SK-N-SH treated with all-trans-retinoic acid at 6 μM for 48 hours (cell line): Measurements from ENCODE around the gene AKIP1.
A peak's percentile ranks its signal among the peaks of the same experiment; 100 is the strongest.

Source experiments
- ATAC-seq: fragments of 200-7000 bp; cut with Tn5 transposase; 3 replicates; pipeline ENCODE4 v1.9.1; 2020; ENCODE audit warnings: mild to moderate bottlenecking, moderate library complexity
- ARNTL ChIP-seq: fragments of 450-650 bp; formaldehyde crosslinking; IDR thresholded peaks from 2 replicates; pipeline ENCODE4 v1.5.0; 2020; ENCODE audit warnings: low read depth, mild to moderate bottlenecking, moderate library complexity, borderline replicate concordance
- BACH2 ChIP-seq: fragments of 250-450 bp; sonication (Bioruptor Pico); IDR thresholded peaks from 2 replicates; pipeline ENCODE4 v1.9.0; 2021; ENCODE audit warnings: mild to moderate bottlenecking, borderline replicate concordance
- CSDC2 ChIP-seq: fragments of 250-450 bp; sonication (Bioruptor Pico); IDR thresholded peaks from 2 replicates; pipeline ENCODE4 v1.5.0; 2020; ENCODE audit warnings: mild to moderate bottlenecking, moderate library complexity
- ESRRG ChIP-seq: fragments of 250-450 bp; sonication (Bioruptor Pico); IDR thresholded peaks from 2 replicates; pipeline ENCODE4 v1.6.1; 2021; ENCODE audit warnings: mild to moderate bottlenecking
- GLIS3 ChIP-seq: fragments of 250-450 bp; sonication (Bioruptor Pico); IDR thresholded peaks from 2 replicates; pipeline ENCODE4 v1.5.0; 2020; ENCODE audit warnings: mild to moderate bottlenecking, moderate library complexity
- ISL1 ChIP-seq: fragments of 250-450 bp; sonication (Bioruptor Pico); IDR thresholded peaks from 2 replicates; pipeline ENCODE4 v2.1.2; 2022; ENCODE audit warnings: mild to moderate bottlenecking, moderate library complexity
- OSR1 ChIP-seq: fragments of 250-450 bp; sonication (Bioruptor Pico); IDR thresholded peaks from 2 replicates; pipeline ENCODE4 v1.8.0; 2022; ENCODE audit warnings: moderate library complexity, mild to moderate bottlenecking, inconsistent platforms
- POU6F1 ChIP-seq: fragments of 250-450 bp; sonication (Bioruptor Pico); IDR thresholded peaks from 2 replicates; pipeline ENCODE4 v1.8.0; 2021; ENCODE audit warnings: low read depth, mild to moderate bottlenecking, moderate library complexity, borderline replicate concordance
- PPARA ChIP-seq: fragments of 250-450 bp; sonication (Bioruptor Pico); IDR thresholded peaks from 2 replicates; pipeline ENCODE4 v1.5.0; 2020; ENCODE audit warnings: mild to moderate bottlenecking, borderline replicate concordance
- RARB ChIP-seq: fragments of 250-450 bp; sonication (Bioruptor Pico); IDR thresholded peaks from 2 replicates; pipeline ENCODE4 v1.8.0; 2021; ENCODE audit warnings: mild to moderate bottlenecking, moderate library complexity
- SNAI2 ChIP-seq: fragments of 250-450 bp; sonication (Bioruptor Pico); IDR thresholded peaks from 2 replicates; pipeline ENCODE4 v1.5.0; 2020; ENCODE audit warnings: mild to moderate bottlenecking, moderate library complexity
- TCF4 ChIP-seq: fragments of 250-450 bp; sonication (Bioruptor Pico); IDR thresholded peaks from 2 replicates; pipeline ENCODE4 v1.8.0; 2021; ENCODE audit warnings: mild to moderate bottlenecking, moderate library complexity, borderline replicate concordance
- ZC3H10 ChIP-seq: fragments of 250-450 bp; sonication (Bioruptor Pico); IDR thresholded peaks from 2 replicates; pipeline ENCODE4 v1.5.1; 2021; ENCODE audit warnings: mild to moderate bottlenecking, moderate library complexity
- ZFP3 ChIP-seq: fragments of 250-450 bp; sonication (Bioruptor Pico); IDR thresholded peaks from 2 replicates; pipeline ENCODE4 v1.5.0; 2020; ENCODE audit warnings: mild to moderate bottlenecking, moderate library complexity
- ZFP30 ChIP-seq: fragments of 450-650 bp; formaldehyde crosslinking; IDR thresholded peaks from 2 replicates; pipeline ENCODE4 v1.5.0; 2022; ENCODE audit warnings: mild to moderate bottlenecking, moderate library complexity
- ZNF565 ChIP-seq: fragments of 450-650 bp; formaldehyde crosslinking; conservative IDR thresholded peaks from 2 replicates; pipeline ENCODE4 v1.5.0; 2020; ENCODE audit warnings: low read depth, mild to moderate bottlenecking, moderate library complexity
- ZNF70 ChIP-seq: fragments of 450-650 bp; formaldehyde crosslinking; IDR thresholded peaks from 2 replicates; pipeline ENCODE4 v1.5.0; 2020; ENCODE audit warnings: mild to moderate bottlenecking, moderate library complexity
- ZNF8 ChIP-seq: fragments of 450-650 bp; formaldehyde crosslinking; IDR thresholded peaks from 2 replicates; pipeline ENCODE4 v1.5.0; 2020; ENCODE audit warnings: mild to moderate bottlenecking, moderate library complexity
- TF ChIP-seq, protein P1 (sequence below): fragments of 250-450 bp; sonication (Bioruptor Pico); IDR thresholded peaks from 2 replicates; pipeline ENCODE4 v1.5.1; 2020; ENCODE audit warnings: low read depth, mild to moderate bottlenecking, moderate library complexity
- TF ChIP-seq, protein P2 (sequence below): fragments of 250-450 bp; sonication (Bioruptor Pico); IDR thresholded peaks from 2 replicates; pipeline ENCODE4 v1.5.1; 2021; ENCODE audit warnings: mild to moderate bottlenecking, moderate library complexity
- TF ChIP-seq, protein P3 (sequence below): fragments of 250-450 bp; sonication (Bioruptor Pico); IDR thresholded peaks from 2 replicates; pipeline ENCODE4 v1.8.0; 2020; ENCODE audit warnings: mild to moderate bottlenecking, moderate library complexity, borderline replicate concordance
- TF ChIP-seq, protein P4 (sequence below): fragments of 250-450 bp; sonication (Bioruptor Pico); IDR thresholded peaks from 2 replicates; pipeline ENCODE4 v1.5.0; 2020; ENCODE audit warnings: mild to moderate bottlenecking, moderate library complexity

The AKIP1 gene

DNA sequence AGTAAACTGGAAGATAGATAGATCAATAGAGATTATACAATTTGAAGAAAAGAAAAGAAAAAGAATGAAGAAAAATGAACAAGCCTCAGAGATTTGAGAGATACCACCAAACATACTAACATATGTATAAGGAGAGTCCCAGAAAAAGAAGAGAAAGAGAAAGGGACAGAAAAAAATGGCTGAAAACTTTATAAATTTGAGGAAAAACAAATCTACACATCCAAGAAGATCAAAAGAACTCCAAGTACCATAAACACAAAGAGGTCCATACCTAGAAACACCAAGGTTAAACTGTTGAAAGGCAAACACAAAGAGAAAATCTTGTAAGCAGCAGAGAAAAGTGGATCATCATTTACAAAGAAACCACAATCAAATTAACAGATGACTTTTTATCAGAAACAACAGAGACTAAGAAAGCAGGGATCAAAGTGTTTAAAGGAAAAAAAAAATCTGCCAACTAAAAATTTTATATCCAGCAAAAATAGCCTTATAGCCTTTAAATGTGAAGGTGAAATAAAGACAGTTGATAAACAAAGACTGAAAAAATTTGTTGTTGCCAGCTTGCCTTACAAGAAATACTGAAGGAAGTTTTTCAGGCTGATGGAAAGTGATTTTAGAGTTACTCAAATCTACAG, 11.8 kb upstream of the AKIP1 start:
- TF ChIP-seq ZNF565 (CRISPR knock-in tag), result no peak
- ATAC-seq, result no peak

DNA sequence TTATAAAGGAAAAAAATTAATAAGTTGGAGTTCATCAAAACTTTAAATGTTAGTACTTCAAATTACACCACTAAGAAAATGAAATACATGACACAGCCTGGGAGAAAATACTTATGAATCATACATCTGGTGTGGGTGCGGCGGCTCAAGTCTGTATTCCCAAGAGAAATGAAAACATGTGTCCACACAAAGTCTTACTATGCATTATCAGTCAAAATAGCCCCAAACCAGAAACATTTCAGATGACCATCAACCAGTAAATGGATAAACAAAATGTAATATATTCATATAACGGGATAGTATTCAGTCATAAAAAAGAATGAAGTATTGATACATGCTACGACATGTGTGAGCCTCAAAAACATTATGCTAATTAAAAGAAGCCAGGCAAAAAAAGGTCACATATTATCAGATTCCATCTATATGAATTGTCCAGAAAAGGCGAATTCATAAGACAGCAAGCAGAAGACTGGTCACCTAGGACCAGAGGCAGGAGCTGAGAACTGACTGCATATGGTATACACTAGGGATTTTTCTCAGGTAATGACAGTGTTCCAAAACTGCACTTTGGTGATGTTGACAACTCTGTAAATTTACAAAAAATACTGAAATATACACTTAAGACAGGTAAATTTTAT, 5.3 kb upstream of the AKIP1 start:
- TF ChIP-seq OSR1 (CRISPR knock-in tag) (no peak), TCF4 (CRISPR knock-in tag) (peak; percentile 18; the same call in 1 of the 2 replicates)
- TF ChIP-seq, all 23 proteins: peak for 1
- ATAC-seq, result peak; percentile 60

DNA sequence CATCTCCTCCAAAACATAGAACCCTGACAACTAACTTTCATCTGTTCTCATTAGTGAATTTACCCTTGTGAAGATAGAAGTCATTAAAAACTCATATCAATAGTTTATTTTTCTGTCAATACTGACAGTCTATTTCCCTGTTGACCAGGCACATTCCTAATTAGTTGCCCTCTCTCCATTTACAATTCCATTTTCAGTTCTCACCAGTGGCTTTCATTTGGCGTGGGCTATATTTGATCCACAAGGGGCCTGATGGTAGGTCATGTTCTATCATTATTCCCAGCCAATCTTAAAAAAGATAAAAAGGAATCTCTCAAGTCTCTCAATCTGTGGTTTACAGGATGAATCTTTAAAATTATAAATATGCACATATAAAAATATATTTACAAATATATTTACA, 3.9 kb upstream of the AKIP1 start:
- TF ChIP-seq GLIS3 (CRISPR knock-in tag) (no peak), BACH2 (CRISPR knock-in tag) (no peak), SNAI2 (CRISPR knock-in tag) (no peak), ZNF8 (CRISPR knock-in tag) (no peak), ZFP3 (no peak), POU6F1 (CRISPR knock-in tag) (no peak), ZC3H10 (no peak), OSR1 (CRISPR knock-in tag) (no peak), ZNF70 (no peak), RARB (CRISPR knock-in tag) (no peak)
- TF ChIP-seq, protein P1, sequence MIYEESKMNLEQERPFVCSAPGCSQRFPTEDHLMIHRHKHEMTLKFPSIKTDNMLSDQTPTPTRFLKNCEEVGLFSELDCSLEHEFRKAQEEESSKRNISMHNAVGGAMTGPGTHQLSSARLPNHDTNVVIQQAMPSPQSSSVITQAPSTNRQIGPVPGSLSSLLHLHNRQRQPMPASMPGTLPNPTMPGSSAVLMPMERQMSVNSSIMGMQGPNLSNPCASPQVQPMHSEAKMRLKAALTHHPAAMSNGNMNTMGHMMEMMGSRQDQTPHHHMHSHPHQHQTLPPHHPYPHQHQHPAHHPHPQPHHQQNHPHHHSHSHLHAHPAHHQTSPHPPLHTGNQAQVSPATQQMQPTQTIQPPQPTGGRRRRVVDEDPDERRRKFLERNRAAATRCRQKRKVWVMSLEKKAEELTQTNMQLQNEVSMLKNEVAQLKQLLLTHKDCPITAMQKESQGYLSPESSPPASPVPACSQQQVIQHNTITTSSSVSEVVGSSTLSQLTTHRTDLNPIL, result no peak
- TF ChIP-seq, protein P2, sequence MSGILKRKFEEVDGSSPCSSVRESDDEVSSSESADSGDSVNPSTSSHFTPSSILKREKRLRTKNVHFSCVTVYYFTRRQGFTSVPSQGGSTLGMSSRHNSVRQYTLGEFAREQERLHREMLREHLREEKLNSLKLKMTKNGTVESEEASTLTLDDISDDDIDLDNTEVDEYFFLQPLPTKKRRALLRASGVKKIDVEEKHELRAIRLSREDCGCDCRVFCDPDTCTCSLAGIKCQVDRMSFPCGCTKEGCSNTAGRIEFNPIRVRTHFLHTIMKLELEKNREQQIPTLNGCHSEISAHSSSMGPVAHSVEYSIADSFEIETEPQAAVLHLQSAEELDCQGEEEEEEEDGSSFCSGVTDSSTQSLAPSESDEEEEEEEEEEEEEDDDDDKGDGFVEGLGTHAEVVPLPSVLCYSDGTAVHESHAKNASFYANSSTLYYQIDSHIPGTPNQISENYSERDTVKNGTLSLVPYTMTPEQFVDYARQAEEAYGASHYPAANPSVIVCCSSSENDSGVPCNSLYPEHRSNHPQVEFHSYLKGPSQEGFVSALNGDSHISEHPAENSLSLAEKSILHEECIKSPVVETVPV (CRISPR knock-in tag), result no peak
- no peak for ATAC-seq

DNA sequence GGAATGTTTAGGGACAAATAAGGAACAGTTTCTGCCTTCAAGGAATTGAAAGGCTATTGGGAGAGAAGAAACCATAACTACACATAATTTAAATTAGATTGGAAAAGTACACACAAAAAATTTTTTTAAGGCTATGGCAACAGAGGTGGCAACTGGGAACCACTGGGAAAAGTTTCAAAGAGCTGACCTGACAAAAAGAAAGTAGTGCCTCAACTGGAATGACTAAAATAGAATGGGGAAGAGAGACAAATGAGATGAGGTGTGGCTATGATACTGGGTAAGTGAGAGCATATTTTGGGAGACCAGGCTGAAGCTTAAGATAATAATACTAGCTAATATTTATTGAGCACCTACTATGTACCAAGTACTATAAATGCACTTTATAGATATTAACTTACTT, 2.9 kb upstream of the AKIP1 start:
- TF ChIP-seq ARNTL (CRISPR knock-in tag), result no peak
- TF ChIP-seq, protein P3, sequence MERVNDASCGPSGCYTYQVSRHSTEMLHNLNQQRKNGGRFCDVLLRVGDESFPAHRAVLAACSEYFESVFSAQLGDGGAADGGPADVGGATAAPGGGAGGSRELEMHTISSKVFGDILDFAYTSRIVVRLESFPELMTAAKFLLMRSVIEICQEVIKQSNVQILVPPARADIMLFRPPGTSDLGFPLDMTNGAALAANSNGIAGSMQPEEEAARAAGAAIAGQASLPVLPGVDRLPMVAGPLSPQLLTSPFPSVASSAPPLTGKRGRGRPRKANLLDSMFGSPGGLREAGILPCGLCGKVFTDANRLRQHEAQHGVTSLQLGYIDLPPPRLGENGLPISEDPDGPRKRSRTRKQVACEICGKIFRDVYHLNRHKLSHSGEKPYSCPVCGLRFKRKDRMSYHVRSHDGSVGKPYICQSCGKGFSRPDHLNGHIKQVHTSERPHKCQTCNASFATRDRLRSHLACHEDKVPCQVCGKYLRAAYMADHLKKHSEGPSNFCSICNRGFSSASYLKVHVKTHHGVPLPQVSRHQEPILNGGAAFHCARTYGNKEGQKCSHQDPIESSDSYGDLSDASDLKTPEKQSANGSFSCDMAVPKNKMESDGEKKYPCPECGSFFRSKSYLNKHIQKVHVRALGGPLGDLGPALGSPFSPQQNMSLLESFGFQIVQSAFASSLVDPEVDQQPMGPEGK (CRISPR knock-in tag), result no peak
- TF ChIP-seq PPARA (CRISPR knock-in tag), result no peak
- no peak for TF ChIP-seq ESRRG
- no peak for TF ChIP-seq ZFP30 (CRISPR knock-in tag)
- no peak for TF ChIP-seq ZNF70
- no peak for TF ChIP-seq ISL1 (CRISPR knock-in tag)
- no peak for TF ChIP-seq ZNF565 (CRISPR knock-in tag)
- TF ChIP-seq GLIS3 (CRISPR knock-in tag), result no peak
- TF ChIP-seq OSR1 (CRISPR knock-in tag), result no peak
- no peak for TF ChIP-seq POU6F1 (CRISPR knock-in tag)
- TF ChIP-seq RARB (CRISPR knock-in tag), result no peak
- TF ChIP-seq BACH2 (CRISPR knock-in tag), result no peak
- no peak for TF ChIP-seq ZFP3
- no peak for TF ChIP-seq SNAI2 (CRISPR knock-in tag)
- TF ChIP-seq CSDC2 (CRISPR knock-in tag), result no peak
- TF ChIP-seq ZC3H10, result no peak
- no peak for TF ChIP-seq ZNF8 (CRISPR knock-in tag)
- TF ChIP-seq, protein P4, sequence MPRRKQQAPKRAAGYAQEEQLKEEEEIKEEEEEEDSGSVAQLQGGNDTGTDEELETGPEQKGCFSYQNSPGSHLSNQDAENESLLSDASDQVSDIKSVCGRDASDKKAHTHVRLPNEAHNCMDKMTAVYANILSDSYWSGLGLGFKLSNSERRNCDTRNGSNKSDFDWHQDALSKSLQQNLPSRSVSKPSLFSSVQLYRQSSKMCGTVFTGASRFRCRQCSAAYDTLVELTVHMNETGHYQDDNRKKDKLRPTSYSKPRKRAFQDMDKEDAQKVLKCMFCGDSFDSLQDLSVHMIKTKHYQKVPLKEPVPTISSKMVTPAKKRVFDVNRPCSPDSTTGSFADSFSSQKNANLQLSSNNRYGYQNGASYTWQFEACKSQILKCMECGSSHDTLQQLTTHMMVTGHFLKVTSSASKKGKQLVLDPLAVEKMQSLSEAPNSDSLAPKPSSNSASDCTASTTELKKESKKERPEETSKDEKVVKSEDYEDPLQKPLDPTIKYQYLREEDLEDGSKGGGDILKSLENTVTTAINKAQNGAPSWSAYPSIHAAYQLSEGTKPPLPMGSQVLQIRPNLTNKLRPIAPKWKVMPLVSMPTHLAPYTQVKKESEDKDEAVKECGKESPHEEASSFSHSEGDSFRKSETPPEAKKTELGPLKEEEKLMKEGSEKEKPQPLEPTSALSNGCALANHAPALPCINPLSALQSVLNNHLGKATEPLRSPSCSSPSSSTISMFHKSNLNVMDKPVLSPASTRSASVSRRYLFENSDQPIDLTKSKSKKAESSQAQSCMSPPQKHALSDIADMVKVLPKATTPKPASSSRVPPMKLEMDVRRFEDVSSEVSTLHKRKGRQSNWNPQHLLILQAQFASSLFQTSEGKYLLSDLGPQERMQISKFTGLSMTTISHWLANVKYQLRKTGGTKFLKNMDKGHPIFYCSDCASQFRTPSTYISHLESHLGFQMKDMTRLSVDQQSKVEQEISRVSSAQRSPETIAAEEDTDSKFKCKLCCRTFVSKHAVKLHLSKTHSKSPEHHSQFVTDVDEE, result no peak
- TF ChIP-seq TCF4 (CRISPR knock-in tag), result no peak
- ATAC-seq, result no peak
